Stimulated activated CD8-positive, alpha-beta memory T cell treated with anti-CD3 and anti-CD28 coated beads, Interleukin-15, amount 100 ng/mL, for 48 hours (primary cell): ENCODE measurements around the gene TP53I3.
"Not testable (repeated sequence)": the region's sequence is repeated elsewhere in the genome, so short reads cannot be mapped to it uniquely, and the experiment has no call there.

Source experiments
- DNase-seq, 2 donors: peaks; one replicate each; pipeline ENCODE4 v3.0.0-alpha.2; 2020; ENCODE audit warnings: low read depth in 2 of 2

TP53I3 gene, protein sequence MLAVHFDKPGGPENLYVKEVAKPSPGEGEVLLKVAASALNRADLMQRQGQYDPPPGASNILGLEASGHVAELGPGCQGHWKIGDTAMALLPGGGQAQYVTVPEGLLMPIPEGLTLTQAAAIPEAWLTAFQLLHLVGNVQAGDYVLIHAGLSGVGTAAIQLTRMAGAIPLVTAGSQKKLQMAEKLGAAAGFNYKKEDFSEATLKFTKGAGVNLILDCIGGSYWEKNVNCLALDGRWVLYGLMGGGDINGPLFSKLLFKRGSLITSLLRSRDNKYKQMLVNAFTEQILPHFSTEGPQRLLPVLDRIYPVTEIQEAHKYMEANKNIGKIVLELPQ

DNA sequence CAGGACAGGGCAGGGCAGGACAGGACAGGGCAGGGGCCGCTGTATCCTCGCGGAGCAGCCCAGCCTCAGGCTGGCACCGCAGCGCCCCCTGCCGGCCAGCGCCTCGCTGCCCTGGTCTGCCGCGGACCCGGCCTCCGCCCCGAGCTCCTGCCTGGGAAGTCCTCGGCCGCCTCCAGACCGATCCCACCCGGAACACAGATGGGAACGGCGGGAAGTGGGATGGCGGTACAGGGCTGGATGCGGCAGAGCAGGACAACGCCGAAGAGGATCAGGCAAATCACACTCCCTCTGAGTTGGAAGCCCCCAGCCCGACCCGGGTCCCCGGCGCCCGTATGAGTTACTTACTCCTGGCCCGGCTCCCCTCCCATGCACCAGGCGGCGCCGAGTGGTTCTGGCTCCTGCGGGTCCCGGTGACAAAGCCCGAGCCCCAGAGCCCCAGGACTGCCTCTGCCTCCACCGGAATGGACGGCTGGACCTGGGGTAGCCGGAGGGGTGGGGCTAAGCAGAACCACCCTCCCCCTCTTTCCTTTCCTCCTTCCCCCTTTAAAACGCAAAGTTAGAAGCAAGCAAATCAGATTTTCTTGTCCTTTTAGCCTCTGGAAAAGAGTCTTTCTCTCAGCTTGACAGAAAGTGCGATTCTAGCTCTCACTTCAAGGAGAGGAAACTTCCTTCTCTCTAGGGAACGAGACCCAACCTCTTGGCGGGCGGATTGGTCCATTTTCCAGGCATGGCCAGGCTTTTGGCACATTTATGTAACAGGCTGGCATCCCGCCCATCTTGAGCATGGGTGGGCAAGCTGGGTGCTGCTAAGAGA is at the start of gene TP53I3:
Gene TP53I3 (minus strand): TSS at position 449 of the 814 bp plus-strand sequence. CDS start 508 bp downstream, outside the sequence.
- peak; percentile 73 to 74 for DNase-seq

DNA sequence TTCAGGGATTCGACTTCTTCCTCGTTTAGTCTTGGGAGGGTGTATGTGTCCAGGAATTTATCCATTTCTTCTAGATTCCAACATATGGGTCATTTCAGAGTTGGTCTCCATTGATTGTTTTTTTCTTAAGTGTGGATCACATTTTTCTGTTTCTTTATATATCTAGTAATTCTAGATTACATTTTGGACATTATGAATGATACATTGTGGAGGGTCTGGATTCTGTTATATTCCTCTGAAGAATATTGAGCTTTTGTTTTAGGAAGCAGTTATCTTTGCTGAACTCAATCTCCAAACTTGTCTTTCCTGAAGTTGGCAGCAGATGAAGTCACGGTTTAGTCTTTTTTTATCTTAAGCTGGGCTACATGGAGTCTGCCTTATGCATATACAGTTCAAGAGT is 47.9 kb upstream of the TP53I3 start:
- DNase-seq: no peak

DNA sequence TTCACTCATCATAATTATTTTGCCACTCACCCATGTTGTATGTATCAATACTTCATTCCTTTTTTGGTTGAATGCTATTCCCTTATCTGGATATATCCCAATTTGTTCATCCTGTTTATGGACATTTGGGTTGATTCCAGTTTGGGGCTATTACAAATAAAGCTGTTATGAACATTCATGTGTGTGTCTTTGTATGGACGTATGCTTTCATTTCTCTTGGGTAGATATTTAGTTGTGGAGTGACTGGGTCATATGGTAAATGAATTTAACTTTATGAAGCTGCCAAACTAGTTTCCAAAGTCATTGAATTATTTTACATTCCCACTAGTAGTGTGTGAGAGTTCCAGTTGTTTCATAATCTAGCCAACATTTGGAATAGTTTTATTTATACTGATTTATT is 41.3 kb upstream of the TP53I3 start:
- DNase-seq: no peak

DNA sequence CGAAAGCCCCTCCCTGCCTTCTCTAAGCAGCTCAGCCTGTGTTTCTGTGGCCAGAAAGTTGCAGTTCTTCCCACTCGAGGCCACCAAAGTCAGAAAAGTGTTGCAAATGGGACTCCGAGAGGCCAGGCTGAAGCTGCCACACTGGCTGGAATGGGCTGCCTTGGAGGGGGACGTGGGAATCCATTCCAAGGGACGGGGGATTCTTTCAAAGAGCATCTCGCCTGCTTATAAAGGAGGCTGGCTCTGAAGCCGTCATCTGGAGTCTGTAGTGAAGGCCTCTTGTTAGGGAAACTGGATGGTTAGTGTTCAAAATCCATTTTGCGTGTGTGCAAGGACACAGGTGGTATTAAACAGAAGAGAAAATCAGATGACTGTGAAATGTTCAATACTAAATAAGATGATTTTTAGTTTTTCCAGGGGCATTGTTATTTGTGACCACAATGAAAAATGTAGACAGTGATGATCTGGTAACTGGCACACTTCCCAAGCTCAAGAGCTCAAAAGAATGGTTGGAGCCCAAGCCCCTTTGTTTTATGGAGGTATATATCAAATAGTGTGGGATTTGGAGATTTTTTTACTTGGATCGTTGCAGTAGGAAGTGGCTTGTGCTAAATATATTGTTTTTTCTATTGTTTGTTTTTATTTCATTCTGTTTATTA is 39.4 kb upstream of the TP53I3 start:
- no peak for DNase-seq

DNA sequence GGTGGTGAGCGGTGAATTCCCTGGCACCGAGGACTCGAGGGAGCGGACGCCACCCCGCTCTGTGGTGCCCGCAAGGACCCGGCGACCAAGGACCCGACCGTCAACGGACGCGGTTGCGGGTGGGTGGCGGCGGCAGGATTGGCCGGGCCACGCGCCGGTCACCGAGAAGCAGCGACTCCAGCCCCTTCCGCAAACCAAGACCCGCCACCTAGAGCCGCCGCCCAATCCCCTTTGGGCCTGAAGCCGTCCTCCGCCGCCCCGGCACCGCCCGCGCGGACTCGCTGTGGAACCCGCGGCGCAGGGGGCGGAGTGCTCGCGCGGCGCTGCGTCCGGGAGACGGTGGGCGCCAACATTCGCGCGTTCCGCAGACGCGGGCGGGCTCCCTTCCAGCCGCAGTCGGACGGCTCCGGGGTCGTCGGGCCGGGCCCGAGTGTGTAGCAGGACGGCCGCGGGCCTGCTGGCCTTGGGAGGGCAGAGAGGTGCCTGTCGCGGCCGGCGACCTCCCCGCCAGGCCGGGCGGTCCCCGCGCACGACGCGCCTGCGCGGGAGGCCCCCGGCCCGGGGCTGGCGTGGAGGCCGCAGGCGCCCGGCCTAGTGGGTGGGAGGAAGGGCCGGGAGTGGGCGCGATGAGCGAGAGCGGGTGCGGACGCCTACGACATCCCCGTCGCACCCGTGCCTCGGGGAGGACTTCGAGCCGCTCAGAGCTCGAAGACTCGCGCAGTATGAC is 38.7 kb upstream of the TP53I3 start, which contains the start of the genes FAM228B and PFN4:
Gene FAM228B (plus strand): TSS at position 275 of the 727 bp plus-strand sequence. CDS start 893 bp downstream, outside the sequence.
Gene PFN4 (minus strand): TSS at position 140 of the 727 bp plus-strand sequence. CDS start 799 bp downstream, outside the sequence.
- DNase-seq: peak; percentile 60 to 65

DNA sequence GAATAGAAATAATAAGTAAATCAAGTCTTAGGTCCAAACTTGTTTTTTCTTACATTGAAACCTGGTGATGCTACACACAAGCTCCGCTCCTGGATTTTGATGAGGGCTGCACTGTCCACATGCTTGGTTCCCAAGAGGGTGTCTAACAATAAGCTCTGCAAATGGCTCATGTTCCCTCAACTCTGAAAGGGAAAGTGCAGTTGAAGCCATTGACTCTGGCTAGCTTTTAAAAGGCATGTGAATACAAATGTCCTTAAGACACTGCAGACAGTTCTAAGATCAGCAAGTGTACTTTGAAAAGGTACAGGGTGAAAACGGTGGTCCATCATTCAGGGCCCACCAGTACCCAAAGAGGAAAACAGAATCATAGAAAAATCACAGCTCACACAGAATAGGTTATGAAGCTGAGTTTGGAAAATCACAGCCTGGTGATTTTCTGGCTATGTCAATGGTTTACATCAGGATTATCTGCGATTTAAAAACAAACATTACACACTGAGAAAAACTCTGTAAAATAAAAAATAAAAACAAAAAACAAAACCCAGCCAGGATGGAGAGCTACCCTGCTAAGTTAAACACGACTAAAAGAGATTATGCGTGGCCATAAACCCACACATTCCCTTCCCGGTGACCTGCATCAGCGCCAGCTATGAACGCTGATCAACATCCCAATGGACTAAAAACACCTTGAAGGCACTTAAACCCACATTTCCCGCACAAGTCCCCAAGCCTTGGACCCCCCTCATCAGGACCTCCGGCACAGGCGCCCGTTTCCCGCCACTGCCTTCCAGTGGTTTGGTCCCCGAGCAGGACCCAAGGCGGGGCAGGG is 37.9 kb upstream of the TP53I3 start:
- DNase-seq: no peak

DNA sequence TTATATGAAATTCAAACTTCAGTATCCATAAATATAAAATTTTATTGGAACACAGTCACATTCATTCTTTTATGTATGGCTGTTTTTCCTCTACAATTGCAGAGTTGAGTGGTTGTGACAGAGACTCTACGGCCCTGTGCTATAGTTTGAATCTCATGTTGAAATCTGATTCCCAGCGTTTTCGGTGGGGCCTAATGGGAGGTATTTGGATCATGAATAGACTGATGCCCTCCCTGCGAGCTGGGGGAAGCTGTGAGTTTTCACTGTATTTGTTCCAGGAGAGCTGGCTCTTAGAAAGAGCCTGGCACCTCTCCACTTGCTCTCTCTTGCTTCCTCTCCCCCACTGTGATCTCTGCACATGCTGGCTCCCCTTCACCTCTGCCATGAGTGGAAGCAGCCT is 36.8 kb upstream of the TP53I3 start:
- no peak for DNase-seq

DNA sequence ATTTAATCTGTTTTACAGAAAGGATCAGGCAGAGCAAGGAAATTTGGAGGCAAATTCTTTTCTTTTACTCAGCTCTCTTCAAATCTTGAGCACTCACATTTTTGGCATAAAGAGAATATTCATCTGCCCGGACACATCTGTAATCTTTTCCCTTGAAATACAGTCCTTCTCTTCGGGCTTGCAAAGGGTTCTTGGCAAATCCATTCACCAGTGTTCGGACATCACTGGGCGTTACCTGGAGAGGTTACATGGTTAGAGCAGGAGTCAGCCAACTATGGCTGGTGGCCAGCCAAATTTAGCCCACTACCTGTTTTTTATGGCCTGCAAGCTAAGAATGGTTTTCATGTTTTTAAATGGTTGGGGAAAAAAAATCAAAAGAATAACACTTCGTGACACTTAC is 36.4 kb upstream of the TP53I3 start:
- no peak for DNase-seq

DNA sequence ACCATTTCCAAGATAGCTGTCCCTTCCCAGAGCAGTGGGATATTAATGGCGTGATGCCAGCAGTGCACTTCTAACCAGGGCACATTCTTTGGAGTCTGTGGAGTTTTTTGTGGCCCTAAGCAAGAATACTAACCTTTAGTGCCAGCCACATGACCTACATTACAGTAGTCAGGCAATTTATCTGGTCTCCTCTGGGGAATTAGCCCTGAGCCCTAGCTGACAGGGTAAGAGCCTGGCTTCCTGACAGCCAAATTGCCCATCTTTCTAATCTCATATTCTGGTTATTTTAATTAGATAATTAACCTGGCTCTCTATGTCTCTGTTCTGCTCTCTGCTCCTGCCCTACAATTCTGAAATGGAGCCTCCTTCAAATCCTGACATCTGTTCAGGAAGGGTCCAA is 33.3 kb upstream of the TP53I3 start:
- DNase-seq: no peak

DNA sequence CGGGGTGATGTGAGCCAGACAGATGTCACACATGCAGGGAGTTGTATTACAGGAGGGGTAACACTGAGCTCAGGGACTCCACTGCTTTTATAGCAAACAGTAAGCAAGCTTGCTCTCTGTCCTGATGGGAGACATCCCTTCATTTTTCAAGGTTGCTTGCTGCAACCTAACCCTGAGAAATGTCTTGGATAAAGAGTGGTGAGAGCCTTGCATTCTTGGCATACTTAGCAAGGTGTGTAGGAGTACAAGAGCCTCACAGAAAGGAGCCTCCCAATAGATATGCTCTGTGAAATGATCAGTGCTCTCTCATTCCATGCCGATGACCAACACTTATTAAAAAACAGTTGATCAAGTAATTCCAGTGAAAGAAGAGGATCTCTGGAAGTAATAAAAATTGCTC is 30.4 kb upstream of the TP53I3 start:
- DNase-seq: no peak

DNA sequence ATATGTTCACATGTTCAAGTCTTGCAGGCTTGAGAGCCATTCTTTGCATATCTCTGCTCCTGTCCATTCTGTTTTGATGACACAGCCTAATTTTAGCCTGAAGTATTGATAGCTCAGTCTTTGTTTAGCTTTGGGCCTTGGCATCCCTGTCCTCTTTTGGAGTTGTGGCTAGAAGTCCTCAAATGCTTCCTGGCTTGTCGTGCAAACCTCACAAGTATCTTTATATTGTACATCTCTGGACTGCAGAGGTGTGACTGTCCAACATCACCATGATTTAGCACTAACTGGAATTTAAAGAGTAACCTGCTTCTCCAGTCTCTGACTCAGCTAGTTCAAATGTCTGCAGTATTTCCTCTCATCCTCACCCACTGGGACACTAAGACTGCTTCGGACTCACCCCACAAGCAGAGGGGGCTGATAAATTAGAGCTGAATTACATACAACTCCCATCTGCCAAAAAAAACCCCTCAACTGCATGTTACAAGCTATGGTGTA is 26.8 kb upstream of the TP53I3 start:
- no peak for DNase-seq

DNA sequence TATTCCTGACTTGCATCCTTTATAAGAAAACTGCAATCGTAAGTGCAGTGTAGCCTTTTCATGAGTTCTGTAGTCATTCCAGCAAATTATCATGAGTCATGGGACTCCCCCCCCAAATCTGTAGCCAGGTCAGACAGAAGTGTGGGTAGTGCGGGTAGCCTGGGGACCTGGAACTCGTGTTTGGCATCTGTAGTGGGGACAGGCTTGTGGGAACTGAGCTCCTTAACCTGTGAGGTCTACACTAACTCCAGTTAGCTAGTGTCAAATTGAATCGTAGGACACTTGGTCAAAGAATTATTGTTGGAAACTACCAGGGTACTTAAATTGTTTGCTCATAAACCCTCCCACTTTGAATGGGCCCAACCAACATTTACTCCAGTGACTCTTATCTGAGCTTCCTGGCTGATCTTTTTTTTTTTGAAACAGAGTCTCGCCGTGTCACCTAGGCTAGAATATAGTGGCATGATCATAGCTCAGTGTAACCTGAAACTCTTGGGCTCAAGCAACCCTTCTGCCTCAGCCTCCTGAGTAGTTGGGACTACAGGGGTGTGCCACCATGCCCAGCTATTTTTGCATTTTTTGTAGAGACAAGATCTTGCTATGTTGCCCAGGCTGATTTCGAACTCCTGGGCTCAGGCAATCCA is 26.1 kb upstream of the TP53I3 start:
- no peak for DNase-seq

DNA sequence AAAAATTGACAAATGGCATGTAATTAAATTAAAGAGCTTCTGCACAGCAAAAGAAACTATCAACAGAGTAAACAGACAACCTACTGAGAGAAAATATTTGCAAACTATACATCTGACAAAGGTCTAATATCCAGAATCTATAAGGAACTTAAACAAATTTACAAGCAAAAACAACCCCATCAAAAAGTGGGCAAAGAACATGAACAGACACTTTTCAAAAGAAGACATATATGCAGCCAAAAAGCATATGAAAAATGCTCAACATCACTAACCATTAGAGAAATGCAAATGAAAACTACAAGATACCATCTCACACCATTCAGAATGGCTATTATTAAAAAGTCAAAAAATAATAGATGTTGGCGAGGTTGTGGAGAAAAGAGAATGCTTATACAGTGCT is 24.8 kb upstream of the TP53I3 start:
- DNase-seq: not testable (repeated sequence)

DNA sequence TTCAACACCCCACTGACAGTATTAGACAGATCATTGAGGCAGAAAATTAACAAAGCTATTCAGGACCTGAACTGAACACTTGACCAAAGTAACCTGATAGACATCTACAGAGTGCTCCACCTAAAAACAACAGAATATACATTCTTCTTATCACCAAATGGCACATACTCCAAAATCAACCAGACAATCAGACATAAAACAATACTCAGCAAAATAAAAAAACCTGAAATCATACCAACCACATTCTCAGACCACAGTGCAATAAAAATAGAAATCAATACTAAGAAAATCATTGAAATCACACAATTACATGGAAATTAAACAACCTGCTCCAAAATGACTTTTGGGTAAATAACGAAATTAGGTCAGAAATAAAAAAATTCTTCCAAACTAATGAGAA is 22.7 kb upstream of the TP53I3 start:
- DNase-seq: no peak

DNA sequence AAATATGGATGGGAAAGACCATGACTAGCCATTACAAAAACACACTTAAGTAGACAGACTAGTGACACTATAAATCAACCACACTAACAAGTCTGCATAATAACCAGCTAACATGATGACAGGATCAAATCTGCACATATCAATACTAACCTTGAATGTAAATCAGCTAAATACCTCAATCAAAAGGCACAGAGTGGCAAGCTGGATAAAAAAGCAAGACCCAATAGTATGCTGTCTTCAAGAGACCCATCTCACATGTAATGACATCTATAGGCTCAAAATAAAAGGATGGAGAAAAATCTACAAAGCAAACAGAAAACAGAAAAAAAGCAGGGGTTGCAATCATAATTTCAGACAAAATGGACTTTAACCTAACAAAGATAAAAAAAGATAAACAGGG is 22.2 kb upstream of the TP53I3 start:
- no peak for DNase-seq

DNA sequence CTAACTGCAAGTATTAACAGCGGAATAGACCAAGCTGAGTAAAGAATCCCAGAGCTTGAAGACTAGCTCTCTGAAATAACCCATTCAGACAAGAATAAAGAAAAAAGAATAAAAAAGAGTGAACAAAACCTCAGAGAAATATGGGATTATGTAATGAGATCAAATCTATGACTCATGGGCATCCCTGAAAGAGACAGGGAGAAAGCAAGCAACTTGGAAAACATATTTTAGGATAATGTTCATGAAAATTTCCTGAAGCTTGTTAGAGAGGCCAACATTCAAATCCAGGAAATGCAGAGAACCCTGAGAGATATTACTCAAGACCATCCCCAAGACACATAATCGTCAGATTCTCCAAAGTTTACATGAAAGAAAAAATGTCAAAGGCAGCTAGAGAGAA is 21.2 kb upstream of the TP53I3 start:
- no peak for DNase-seq

DNA sequence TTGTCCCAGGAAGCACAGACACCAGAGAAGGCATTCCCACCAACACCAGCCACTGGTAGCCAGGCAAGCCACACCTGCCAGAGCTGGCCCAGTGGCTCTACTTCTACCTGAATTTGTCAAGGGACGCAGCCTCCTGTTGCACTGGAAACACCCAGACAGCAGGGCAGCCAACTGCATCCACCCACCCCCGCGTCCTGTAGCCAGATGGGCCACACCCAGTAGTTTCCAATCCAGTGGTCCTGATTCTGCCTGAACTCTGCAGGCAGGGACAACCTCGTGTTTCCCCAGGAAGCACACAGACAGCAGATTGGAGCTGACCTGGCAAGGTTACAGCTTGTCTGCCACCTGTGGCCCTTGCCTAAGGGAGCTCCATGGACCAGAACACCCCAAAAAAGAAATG is 20.3 kb upstream of the TP53I3 start:
- no peak for DNase-seq

DNA sequence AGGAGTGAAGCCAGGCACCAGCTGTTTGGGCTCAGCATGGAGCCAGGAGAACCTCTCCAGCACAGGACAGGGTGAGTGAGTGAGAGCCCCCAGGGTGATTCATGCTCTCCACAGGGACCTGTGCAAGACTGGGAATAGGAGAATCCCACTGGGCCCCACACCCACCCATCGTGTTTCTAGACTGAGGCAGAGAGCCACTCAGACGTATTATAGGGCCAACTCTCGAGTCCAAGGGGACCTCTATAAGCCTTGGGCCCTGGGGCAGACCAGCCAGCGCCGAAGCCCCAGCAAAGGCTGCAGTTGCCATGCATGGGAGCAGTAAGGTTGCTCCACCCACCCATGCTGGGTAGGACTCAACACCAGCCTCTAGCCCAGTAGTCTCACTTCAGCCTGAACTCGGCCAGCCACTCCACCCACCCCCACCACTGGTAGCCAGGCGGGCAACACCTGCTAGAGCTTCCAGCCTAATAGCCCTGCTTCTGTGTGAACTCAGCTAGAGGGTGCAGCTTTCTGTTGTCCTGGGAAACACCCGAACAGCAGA is 19.5 kb upstream of the TP53I3 start:
- no peak for DNase-seq

DNA sequence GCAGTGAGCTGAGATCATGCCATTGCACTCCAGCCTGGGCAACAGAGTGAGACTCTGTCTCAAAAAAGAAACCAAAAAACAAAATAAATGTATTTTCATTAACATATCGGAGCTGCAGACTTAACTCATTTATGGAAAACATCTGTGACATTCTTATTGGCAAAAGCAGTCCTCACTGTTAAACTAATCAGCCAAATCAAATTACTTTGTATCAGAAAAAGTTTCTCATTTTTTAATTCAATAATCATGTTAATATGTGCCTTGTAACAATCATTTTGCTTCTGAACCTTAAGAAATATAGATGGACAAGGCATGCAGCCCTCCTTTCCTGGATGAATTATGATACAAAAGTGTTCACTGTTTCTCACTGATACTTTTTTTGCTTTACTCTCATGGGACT is 18.0 kb upstream of the TP53I3 start:
- DNase-seq: no peak

DNA sequence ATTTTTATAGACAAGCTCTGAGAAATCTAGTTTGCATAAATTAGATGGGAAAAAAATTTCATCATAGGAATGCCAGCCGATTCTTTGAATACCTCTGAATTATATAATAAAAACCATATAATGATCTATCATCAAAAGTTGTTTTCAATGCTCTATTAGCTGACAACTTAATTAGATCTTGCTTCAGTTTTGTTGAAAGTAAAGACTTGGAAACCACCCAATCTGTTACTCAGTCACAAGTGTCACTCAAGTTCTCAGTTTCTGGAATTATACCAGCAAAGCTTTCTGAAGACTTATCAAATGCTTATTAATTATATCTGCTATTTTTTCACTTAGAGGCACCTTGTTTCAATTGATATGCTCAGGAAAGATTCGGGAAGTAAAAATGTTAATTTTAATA is 17.4 kb upstream of the TP53I3 start:
- DNase-seq: no peak
